NCI-H2196 treated with DMSO at 0.1 percent for 48 hours (cell line): Measurements from ENCODE around the gene NR4A1.

ENCODE experiments used
- DNase-seq: peaks from one replicate; lab custom pipeline; 2025; ENCODE audit not compliant: unreplicated experiment; lab: John Stamatoyannopoulos, UW

Gene NR4A1

GRCh38 chr12:52057638-52058576, 6.7 kb downstream of the NR4A1 start:
- DNase-seq: no peak

GRCh38 chr12:52058631-52059361, 7.6 kb downstream of the NR4A1 start:
- DNase-seq: no peak

GRCh38 chr12:52059582-52060497, 8.6 kb downstream of the NR4A1 start:
- DNase-seq: no peak

GRCh38 chr12:52060498-52061177, 9.4 kb downstream of the NR4A1 start:
- no peak for DNase-seq

- no peak for DNase-seq
These were observed 10.4 kb downstream of the NR4A1 start for GRCh38 chr12:52061470-52062166.

GRCh38 chr12:52062167-52063081, 11.2 kb downstream of the NR4A1 start:
- DNase-seq: no peak

GRCh38 chr12:52063082-52063924, 12.1 kb downstream of the NR4A1 start:
- no peak for DNase-seq

- DNase-seq: no peak
These were observed 12.9 kb downstream of the NR4A1 start for GRCh38 chr12:52063981-52064649.

GRCh38 chr12:52066346-52067080, 15.3 kb downstream of the NR4A1 start:
- DNase-seq: no peak

- DNase-seq: no peak
These were observed 15.8 kb downstream of the NR4A1 start for GRCh38 chr12:52067081-52067374.

- DNase-seq: peak; percentile 81
These were observed 18.3 kb downstream of the NR4A1 start, which contains the start of gene ATG101 for GRCh38 chr12:52069327-52070184. ATG101 (plus strand) TSS chr12:52069978; CDS start chr12:52073651, 3,673 bp downstream.

GRCh38 chr12:52070185-52070925, 19.1 kb downstream of the NR4A1 start:
- no peak for DNase-seq

GRCh38 chr12:52073531-52074381, 22.5 kb downstream of the NR4A1 start:
- DNase-seq: peak; percentile 70
